T-helper 22 cell (primary cell): ENCODE data around the gene MYCL.

Source experiments
- DNase-seq: peaks from one replicate; pipeline ENCODE4 v3.0.0-alpha.2; 2020; ENCODE audit warnings: low read depth

Gene MYCL

DNA sequence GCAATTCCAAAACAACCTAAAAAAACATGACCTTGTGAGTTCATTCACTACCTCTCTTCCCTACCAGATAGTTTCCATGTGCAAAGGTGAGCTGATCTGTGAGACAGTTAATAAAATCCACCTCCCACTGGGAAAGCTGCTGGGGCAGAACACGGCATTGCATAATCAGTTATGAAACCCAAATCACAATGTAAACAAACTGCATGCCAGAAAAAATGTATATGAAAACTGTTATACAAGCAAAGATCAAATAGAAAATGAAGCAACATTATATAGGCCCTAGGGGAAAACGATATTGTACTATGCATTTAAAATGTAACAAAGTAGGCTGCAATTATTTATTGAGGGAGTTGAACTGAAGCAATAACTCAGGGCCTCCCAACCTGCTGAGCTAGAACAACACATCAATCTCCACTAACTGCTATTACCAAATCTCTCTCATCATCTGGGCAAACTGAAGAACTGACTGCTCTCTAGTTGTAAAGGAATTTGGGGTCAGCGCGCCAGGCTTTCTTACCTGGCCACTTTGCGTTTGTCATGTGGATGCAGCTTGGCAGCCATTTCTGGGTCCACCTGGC, 49.4 kb downstream of the MYCL start:
- no peak for DNase-seq

DNA sequence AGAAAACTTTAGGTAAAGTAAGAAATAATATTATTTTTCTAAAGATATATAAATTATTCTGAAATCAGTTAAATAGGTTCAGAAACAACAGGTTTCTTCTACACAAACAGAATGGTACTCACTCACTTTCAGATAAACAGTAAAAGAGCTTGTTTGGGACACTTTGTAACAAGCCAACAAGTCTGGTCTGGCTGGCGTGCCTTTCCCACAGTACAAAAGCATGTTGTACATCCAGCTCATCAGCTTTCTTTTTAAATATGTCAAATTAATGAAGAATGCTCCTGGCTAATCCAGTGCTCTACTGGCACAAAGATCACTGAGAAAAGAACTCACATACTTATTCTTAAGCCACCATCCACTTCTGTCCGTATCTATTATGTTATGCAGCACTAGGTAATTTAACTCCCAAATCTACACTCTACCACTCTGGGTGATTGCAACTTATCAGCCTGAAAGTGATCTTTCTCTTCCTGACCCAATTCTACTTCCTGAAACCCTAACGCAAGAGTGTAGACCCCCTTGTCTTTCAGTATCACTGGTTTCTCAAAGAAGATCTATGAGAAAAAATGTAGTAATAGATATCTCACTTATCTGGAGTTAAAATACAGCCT, 51.0 kb downstream of the MYCL start:
- no peak for DNase-seq

DNA sequence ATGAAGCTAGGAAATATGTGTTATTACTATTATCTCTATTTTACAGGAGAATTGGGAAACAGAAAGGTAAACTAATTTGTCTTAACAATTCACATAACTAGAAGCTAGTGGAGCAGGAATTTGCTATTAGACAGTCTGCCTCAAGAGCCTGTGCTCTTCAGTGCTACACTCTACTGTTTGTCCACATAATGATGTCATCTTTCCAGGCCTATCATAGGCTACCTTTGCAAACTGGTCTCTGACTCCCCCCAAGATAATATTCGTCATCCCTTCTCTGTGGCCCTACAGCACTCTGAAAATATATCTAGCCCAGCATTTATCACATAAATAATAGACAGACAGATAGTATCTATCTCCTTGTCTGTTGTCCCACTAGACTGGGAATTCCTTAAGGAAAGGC, 52.5 kb downstream of the MYCL start:
- DNase-seq: no peak

DNA sequence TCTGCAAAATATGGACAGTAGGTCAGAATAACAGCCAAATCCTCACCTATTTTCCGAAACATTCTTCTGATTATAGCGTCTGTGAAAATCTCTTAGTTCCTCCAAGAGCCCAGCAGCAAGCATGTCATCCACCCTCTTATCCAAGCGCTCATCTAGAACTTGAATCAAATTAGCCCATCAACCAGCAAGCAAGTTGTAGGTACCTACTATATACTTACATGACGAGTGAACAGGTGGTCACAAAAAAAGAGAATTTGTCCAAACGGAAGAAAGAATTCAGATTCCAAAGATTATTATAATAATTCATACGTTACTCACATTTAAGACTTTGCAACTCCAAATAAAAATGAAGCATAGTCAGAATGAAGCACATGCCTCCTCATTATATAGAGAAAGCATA, 53.8 kb downstream of the MYCL start:
- DNase-seq: no peak

DNA sequence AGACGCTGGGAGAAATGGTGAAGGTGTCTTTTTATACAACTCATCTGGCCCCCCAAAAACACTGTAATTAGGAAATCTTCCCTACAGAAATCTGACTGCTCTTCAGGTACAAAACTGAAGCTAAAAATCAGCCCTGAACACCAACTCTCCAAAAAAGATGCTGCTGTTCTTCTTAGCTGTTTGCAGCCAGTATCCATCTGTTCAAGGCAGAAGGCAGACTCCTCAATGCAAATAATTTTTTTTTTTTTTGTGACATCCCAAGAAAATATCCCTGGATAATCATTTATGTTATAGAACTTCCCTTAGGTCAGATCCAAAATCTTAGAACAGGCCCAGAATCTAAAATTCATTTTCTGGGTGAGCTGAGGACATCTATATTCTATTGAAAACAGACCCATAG, 54.9 kb downstream of the MYCL start:
- no peak for DNase-seq

DNA sequence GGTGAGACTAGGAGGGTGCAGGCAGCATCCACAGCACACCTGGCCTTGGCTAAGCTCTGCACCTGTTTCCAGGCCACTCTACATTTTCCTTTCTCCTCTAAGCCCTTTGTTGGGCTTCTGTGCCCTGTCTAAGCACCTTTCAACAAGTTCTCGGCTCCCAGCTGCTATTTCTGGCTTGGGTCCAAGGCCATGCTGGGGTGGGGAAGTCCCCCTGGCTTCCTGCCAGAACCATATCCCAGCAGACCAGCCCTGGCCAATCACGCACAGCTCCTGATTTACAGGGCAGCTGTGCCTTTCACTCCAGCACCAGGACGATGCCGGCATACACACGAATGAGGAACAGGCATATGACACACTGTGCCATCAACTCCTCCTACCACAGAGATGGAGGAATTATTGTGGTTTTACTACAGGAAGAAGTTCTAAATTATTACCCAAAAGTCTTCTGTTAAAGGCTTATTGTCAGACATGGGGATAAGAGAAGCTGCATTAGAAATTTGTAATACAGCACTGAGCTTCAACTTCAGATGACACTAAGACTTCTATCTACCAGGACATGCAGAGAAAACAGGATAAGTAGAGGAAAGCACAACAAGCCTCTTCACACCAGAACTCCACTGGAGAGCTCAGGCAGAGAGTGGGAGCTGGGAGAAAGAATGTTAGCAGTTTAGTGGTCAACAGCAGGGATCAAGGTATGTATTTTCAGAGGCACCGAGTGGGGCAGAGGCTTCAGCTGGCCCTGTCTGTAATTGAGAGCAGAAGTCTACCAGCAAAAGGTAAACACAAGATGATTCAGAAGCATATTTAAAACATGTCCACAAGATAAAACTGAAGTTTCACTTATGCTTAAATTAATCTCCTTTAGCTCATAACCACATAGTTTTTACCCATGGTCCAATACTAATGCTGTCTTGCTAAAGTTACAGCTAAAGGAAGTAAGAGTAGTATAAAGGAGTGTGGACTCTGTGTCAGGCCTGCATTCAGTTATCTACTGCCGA, 55.8 kb downstream of the MYCL start:
- DNase-seq: peak; percentile 84
